SK-N-SH treated with all-trans-retinoic acid at 6 μM for 48 hours (cell line): Measurements from ENCODE around the gene CACNA2D3.

Experiments
- ATAC-seq: fragments of 200-7000 bp; cut with Tn5 transposase; 3 replicates; pipeline ENCODE4 v1.9.1; 2020; ENCODE audit warnings: mild to moderate bottlenecking, moderate library complexity
- ARNTL ChIP-seq: fragments of 450-650 bp; formaldehyde crosslinking; IDR thresholded peaks from 2 replicates; pipeline ENCODE4 v1.5.0; 2020; ENCODE audit warnings: low read depth, mild to moderate bottlenecking, moderate library complexity, borderline replicate concordance
- BACH2 ChIP-seq: fragments of 250-450 bp; sonication (Bioruptor Pico); IDR thresholded peaks from 2 replicates; pipeline ENCODE4 v1.9.0; 2021; ENCODE audit warnings: mild to moderate bottlenecking, borderline replicate concordance
- CREB5 ChIP-seq: fragments of 250-450 bp; sonication (Bioruptor Pico); IDR thresholded peaks from 2 replicates; pipeline ENCODE4 v1.5.1; 2020; ENCODE audit warnings: low read depth, mild to moderate bottlenecking, moderate library complexity
- CSDC2 ChIP-seq: fragments of 250-450 bp; sonication (Bioruptor Pico); IDR thresholded peaks from 2 replicates; pipeline ENCODE4 v1.5.0; 2020; ENCODE audit warnings: mild to moderate bottlenecking, moderate library complexity
- CSRNP3 ChIP-seq: fragments of 250-450 bp; sonication (Bioruptor Pico); IDR thresholded peaks from 2 replicates; pipeline ENCODE4 v1.5.1; 2021; ENCODE audit warnings: mild to moderate bottlenecking, moderate library complexity
- ESRRG ChIP-seq: fragments of 250-450 bp; sonication (Bioruptor Pico); IDR thresholded peaks from 2 replicates; pipeline ENCODE4 v1.6.1; 2021; ENCODE audit warnings: mild to moderate bottlenecking
- GLIS3 ChIP-seq: fragments of 250-450 bp; sonication (Bioruptor Pico); IDR thresholded peaks from 2 replicates; pipeline ENCODE4 v1.5.0; 2020; ENCODE audit warnings: mild to moderate bottlenecking, moderate library complexity
- ISL1 ChIP-seq: fragments of 250-450 bp; sonication (Bioruptor Pico); IDR thresholded peaks from 2 replicates; pipeline ENCODE4 v2.1.2; 2022; ENCODE audit warnings: mild to moderate bottlenecking, moderate library complexity
- OSR1 ChIP-seq: fragments of 250-450 bp; sonication (Bioruptor Pico); IDR thresholded peaks from 2 replicates; pipeline ENCODE4 v1.8.0; 2022; ENCODE audit warnings: moderate library complexity, mild to moderate bottlenecking, inconsistent platforms
- POU6F1 ChIP-seq: fragments of 250-450 bp; sonication (Bioruptor Pico); IDR thresholded peaks from 2 replicates; pipeline ENCODE4 v1.8.0; 2021; ENCODE audit warnings: low read depth, mild to moderate bottlenecking, moderate library complexity, borderline replicate concordance
- PPARA ChIP-seq: fragments of 250-450 bp; sonication (Bioruptor Pico); IDR thresholded peaks from 2 replicates; pipeline ENCODE4 v1.5.0; 2020; ENCODE audit warnings: mild to moderate bottlenecking, borderline replicate concordance
- RARB ChIP-seq: fragments of 250-450 bp; sonication (Bioruptor Pico); IDR thresholded peaks from 2 replicates; pipeline ENCODE4 v1.8.0; 2021; ENCODE audit warnings: mild to moderate bottlenecking, moderate library complexity
- SNAI2 ChIP-seq: fragments of 250-450 bp; sonication (Bioruptor Pico); IDR thresholded peaks from 2 replicates; pipeline ENCODE4 v1.5.0; 2020; ENCODE audit warnings: mild to moderate bottlenecking, moderate library complexity
- TCF4 ChIP-seq: fragments of 250-450 bp; sonication (Bioruptor Pico); IDR thresholded peaks from 2 replicates; pipeline ENCODE4 v1.8.0; 2021; ENCODE audit warnings: mild to moderate bottlenecking, moderate library complexity, borderline replicate concordance
- TOX ChIP-seq: fragments of 250-450 bp; sonication (Bioruptor Pico); IDR thresholded peaks from 2 replicates; pipeline ENCODE4 v1.8.0; 2021; ENCODE audit warnings: mild to moderate bottlenecking, moderate library complexity, borderline replicate concordance
- ZC3H10 ChIP-seq: fragments of 250-450 bp; sonication (Bioruptor Pico); IDR thresholded peaks from 2 replicates; pipeline ENCODE4 v1.5.1; 2021; ENCODE audit warnings: mild to moderate bottlenecking, moderate library complexity
- ZFP3 ChIP-seq: fragments of 250-450 bp; sonication (Bioruptor Pico); IDR thresholded peaks from 2 replicates; pipeline ENCODE4 v1.5.0; 2020; ENCODE audit warnings: mild to moderate bottlenecking, moderate library complexity
- ZFP30 ChIP-seq: fragments of 450-650 bp; formaldehyde crosslinking; IDR thresholded peaks from 2 replicates; pipeline ENCODE4 v1.5.0; 2022; ENCODE audit warnings: mild to moderate bottlenecking, moderate library complexity
- ZNF565 ChIP-seq: fragments of 450-650 bp; formaldehyde crosslinking; conservative IDR thresholded peaks from 2 replicates; pipeline ENCODE4 v1.5.0; 2020; ENCODE audit warnings: low read depth, mild to moderate bottlenecking, moderate library complexity
- ZNF70 ChIP-seq: fragments of 450-650 bp; formaldehyde crosslinking; IDR thresholded peaks from 2 replicates; pipeline ENCODE4 v1.5.0; 2020; ENCODE audit warnings: mild to moderate bottlenecking, moderate library complexity
- TF ChIP-seq, protein P1 (sequence below): fragments of 250-450 bp; sonication (Bioruptor Pico); IDR thresholded peaks from 2 replicates; pipeline ENCODE4 v1.8.0; 2020; ENCODE audit warnings: mild to moderate bottlenecking, moderate library complexity, borderline replicate concordance
- TF ChIP-seq, protein P2 (sequence below): fragments of 250-450 bp; sonication (Bioruptor Pico); IDR thresholded peaks from 2 replicates; pipeline ENCODE4 v1.5.0; 2020; ENCODE audit warnings: mild to moderate bottlenecking, moderate library complexity

CACNA2D3 gene

DNA sequence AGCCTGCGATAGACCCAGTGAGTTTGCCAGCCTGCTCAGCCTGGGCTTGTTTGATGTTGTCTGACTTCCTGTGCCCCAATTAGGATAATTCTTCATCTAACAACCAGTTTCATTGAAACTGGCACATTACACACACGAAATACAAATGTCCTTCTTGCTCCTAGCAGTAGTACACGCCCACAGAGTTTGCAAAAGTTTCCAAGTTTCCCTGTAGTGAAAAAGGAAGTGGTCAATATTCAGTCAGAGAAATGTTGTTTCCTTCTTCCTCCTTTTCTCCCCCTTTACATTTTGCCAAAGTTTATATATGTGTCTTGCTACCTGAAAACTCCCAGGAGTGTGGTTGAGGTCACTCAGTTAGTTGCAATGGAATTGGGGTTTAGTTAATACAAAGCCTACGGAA is 863.9 kb downstream of the CACNA2D3 start:
- ATAC-seq: no peak
- TF ChIP-seq GLIS3 (no peak), CREB5 (no peak), ZC3H10 (CRISPR knock-in tag) (no peak), OSR1 (no peak), CSRNP3 (CRISPR knock-in tag) (no peak), TOX (CRISPR knock-in tag) (no peak), ZFP3 (CRISPR knock-in tag) (no peak), ZNF565 (CRISPR knock-in tag) (no peak), PPARA (no peak), SNAI2 (CRISPR knock-in tag) (no peak), RARB (CRISPR knock-in tag) (no peak), ZFP30 (CRISPR knock-in tag) (no peak), ISL1 (no peak), ZNF70 (CRISPR knock-in tag) (no peak)
- TF ChIP-seq, protein P1, sequence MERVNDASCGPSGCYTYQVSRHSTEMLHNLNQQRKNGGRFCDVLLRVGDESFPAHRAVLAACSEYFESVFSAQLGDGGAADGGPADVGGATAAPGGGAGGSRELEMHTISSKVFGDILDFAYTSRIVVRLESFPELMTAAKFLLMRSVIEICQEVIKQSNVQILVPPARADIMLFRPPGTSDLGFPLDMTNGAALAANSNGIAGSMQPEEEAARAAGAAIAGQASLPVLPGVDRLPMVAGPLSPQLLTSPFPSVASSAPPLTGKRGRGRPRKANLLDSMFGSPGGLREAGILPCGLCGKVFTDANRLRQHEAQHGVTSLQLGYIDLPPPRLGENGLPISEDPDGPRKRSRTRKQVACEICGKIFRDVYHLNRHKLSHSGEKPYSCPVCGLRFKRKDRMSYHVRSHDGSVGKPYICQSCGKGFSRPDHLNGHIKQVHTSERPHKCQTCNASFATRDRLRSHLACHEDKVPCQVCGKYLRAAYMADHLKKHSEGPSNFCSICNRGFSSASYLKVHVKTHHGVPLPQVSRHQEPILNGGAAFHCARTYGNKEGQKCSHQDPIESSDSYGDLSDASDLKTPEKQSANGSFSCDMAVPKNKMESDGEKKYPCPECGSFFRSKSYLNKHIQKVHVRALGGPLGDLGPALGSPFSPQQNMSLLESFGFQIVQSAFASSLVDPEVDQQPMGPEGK (CRISPR knock-in tag): no peak

DNA sequence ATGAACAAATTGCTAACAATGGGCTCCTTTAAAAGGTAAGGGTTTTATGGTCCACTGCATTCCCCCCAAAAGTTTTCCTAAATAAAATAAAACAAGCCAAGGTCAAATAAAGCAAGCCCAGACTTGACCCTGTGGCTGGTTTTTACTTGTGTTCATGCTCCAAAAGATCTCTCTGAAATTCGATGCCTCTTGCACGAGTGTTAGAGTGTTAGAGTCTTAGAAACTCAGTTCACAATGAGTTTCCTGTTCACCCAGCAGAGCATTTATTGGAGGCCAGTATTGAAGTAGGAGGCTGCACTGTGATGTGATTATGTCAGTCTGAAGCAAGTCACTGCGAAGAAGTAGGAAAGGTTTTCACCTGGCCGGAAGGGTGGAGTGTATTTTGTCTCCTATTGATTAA is 865.4 kb downstream of the CACNA2D3 start:
- TF ChIP-seq ZFP3 (CRISPR knock-in tag) (no peak), CREB5 (no peak), TCF4 (CRISPR knock-in tag) (no peak), BACH2 (CRISPR knock-in tag) (no peak), ZNF565 (CRISPR knock-in tag) (no peak), ZC3H10 (CRISPR knock-in tag) (no peak), CSRNP3 (CRISPR knock-in tag) (no peak), RARB (CRISPR knock-in tag) (no peak), POU6F1 (CRISPR knock-in tag) (no peak), OSR1 (no peak), ARNTL (no peak), TOX (CRISPR knock-in tag) (no peak), ESRRG (CRISPR knock-in tag) (no peak), ZNF70 (CRISPR knock-in tag) (no peak), ZFP30 (CRISPR knock-in tag) (no peak), SNAI2 (CRISPR knock-in tag) (no peak), CSDC2 (no peak), GLIS3 (no peak)
- TF ChIP-seq, protein P1 (CRISPR knock-in tag): no peak
- TF ChIP-seq, protein P2, sequence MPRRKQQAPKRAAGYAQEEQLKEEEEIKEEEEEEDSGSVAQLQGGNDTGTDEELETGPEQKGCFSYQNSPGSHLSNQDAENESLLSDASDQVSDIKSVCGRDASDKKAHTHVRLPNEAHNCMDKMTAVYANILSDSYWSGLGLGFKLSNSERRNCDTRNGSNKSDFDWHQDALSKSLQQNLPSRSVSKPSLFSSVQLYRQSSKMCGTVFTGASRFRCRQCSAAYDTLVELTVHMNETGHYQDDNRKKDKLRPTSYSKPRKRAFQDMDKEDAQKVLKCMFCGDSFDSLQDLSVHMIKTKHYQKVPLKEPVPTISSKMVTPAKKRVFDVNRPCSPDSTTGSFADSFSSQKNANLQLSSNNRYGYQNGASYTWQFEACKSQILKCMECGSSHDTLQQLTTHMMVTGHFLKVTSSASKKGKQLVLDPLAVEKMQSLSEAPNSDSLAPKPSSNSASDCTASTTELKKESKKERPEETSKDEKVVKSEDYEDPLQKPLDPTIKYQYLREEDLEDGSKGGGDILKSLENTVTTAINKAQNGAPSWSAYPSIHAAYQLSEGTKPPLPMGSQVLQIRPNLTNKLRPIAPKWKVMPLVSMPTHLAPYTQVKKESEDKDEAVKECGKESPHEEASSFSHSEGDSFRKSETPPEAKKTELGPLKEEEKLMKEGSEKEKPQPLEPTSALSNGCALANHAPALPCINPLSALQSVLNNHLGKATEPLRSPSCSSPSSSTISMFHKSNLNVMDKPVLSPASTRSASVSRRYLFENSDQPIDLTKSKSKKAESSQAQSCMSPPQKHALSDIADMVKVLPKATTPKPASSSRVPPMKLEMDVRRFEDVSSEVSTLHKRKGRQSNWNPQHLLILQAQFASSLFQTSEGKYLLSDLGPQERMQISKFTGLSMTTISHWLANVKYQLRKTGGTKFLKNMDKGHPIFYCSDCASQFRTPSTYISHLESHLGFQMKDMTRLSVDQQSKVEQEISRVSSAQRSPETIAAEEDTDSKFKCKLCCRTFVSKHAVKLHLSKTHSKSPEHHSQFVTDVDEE (CRISPR knock-in tag): no peak
- no peak for ATAC-seq
